ENCODE results near the gene PKLR. TPM values are rescaled to one million over a fixed set of nuclear protein-coding genes. Genes with fewer than 3 reads are reported as not detected.

Gene PKLR
- total RNA-seq, 1 donor from 2014 or later, result not detected

- Histone ChIP-seq H3K4me3 (peak within 1 kb of the TSS; percentile 83), H3K27ac (replicated peaks) (peak within 1 kb of the TSS; percentile 76), H3K36me3 (no peaks in the 10 kb centered on the region), H3K4me1 (peaks cover 40% of the 10 kb centered on the region), H3K27me3 (ENCODE audit: low read depth) (no peaks in the 10 kb centered on the region), H3K9me3 (replicated peaks) (no peaks in the 10 kb centered on the region)
- peak; percentile 80 for TF ChIP-seq CTCF (IDR thresholded peaks at IDR 0.05; ENCODE audit: borderline replicate concordance)
- DNase-seq, result peak; percentile 98
- intact Hi-C loops (cut with micrococcal nuclease), result loop anchor here (5.0 kb wide), 1 partner anchor 45 kb away; the partner anchor contains the start of gene RUSC1
These were observed 24.0 kb downstream of the PKLR start, which contains the start of gene HCN3 for GRCh38 chr1:155277070-155277901. Gene HCN3 (plus strand): TSS chr1:155277463. CDS start chr1:155277591, 128 bp downstream.

- intact Hi-C loops (cut with micrococcal nuclease), result no loop called here
- peak within 1 kb of the TSS; percentile 89 for H3K4me3 ChIP-seq
- H3K27me3 ChIP-seq (ENCODE audit: low read depth), result no peaks in the 10 kb centered on the region
- H3K9me3 ChIP-seq (replicated peaks), result no peaks in the 10 kb centered on the region
- DNase-seq, result peak; percentile 96
- TF ChIP-seq CTCF (IDR thresholded peaks at IDR 0.05; ENCODE audit: borderline replicate concordance), result no peak
- H3K36me3 ChIP-seq, result peaks cover 24% of the 10 kb centered on the region
- H3K4me1 ChIP-seq, result peaks cover 58% of the 10 kb centered on the region
- peak within 1 kb of the TSS; percentile 97 for H3K27ac ChIP-seq (replicated peaks)
These were observed 27.6 kb downstream of the PKLR start, which contains the start of gene CLK2 for GRCh38 chr1:155273343-155274245. Gene CLK2 (minus strand): TSS chr1:155273504. CDS start chr1:155270977, 2,527 bp downstream.

DNA sequence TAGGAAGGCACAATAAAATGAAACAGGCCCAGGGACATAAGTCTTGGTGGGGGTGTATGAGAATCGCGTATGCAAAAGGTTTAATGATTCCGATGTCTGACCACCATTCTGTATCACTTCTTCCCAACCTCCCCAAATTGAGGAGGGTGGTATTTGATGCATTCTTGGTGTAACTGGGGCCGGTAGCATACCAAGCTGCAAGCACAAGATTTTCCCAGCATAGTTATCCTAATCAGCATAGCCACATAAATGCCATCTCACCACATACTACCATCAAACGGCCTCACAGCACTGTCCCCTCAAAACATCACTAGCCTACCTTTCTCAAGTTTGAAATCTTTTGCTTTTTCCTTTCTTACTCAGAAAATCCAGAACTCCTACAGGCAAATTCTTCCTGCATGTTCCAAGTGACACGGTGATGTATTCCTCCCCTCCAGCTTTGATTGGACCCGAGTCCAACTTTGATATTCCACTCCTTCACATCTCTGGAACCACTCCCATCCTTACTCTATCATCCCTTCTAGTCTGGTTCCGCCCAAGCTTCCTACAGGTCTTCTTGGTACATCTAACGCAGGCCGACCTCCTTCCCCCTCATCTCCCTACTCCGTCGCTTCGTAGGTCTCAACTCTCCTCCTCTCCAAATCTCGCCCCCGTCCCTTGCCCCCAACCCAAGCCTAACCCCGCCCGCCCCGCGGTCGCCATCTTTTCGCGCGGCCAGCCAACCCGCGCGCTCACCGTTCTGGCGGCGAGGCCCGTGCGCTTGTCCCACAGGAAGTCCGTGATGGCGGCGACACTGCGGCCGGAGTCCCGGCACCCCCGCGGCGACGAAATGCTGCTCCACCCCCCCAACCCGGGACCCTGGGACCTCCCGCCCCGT lies 28.5 kb downstream of the PKLR start:
- peaks cover 53% of the 10 kb centered on the region for H3K4me1 ChIP-seq
- H3K36me3 ChIP-seq, result peaks cover 33% of the 10 kb centered on the region
- H3K27ac ChIP-seq (replicated peaks), result peak overlapping the region; percentile 97
- intact Hi-C loops (cut with micrococcal nuclease), result no loop called here
- no peak for TF ChIP-seq CTCF (IDR thresholded peaks at IDR 0.05; ENCODE audit: borderline replicate concordance)
- no peak for DNase-seq
- no peaks in the 10 kb centered on the region for H3K27me3 ChIP-seq (ENCODE audit: low read depth)
- H3K4me3 ChIP-seq, result peak overlapping the region; percentile 89
- H3K9me3 ChIP-seq (replicated peaks), result no peaks in the 10 kb centered on the region

GRCh38 chr1:155269381-155269780 lies 31.9 kb downstream of the PKLR start:
- intact Hi-C loops (cut with micrococcal nuclease), result no loop called here
- no peak overlapping the region for H3K27ac ChIP-seq (replicated peaks)
- no peak for TF ChIP-seq CTCF (IDR thresholded peaks at IDR 0.05; ENCODE audit: borderline replicate concordance)
- peaks cover 52% of the 10 kb centered on the region for H3K4me1 ChIP-seq
- no peaks in the 10 kb centered on the region for H3K9me3 ChIP-seq (replicated peaks)
- H3K4me3 ChIP-seq, result no peak overlapping the region
- peaks cover 66% of the 10 kb centered on the region for H3K36me3 ChIP-seq
- no peaks in the 10 kb centered on the region for H3K27me3 ChIP-seq (ENCODE audit: low read depth)
- DNase-seq, result no peak
